Colon (tissue), 2 donors: Measurements from ENCODE around the gene HTT.
"Not testable (repeated sequence)": the region's sequence is repeated elsewhere in the genome, so short reads cannot be mapped to it uniquely, and the experiment has no call there.

Experiments used
- FAIRE-seq: peaks from 2 replicates; lab custom pipeline; 2012; peaks lifted over from hg19 to GRCh38; lab: Jason Lieb, UNC
- donor health status: control.
- donor health status: control.

HTT gene

DNA sequence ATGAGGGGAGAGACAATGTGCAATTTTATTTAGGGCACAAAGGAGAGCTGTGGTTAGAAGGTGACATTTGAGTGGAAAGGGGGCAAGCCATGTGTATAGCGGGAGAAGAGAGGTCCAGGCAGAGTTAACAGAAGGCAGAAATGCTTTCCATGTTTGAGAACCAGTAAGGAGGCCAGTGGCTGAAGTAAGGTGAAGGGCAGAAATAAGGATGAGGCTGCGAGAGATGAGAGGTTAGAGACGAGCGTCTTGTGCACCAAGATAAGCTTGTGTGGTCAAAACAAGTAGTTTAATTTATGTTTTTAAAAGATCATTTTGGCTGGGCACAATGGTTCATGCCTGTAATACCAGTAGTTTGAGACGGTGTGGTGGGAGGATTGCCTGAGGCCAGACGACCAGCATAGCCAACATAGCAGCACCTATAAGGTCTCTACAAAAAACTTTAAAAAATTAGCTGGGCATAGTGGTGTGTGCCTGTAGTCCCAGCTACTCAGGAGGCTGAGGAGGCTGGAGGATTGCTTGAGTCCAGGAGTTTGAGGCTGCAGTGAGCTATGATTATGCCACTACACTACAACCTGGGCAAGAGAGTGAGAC is 8.5 kb downstream of the HTT start:
- FAIRE-seq: no peak

DNA sequence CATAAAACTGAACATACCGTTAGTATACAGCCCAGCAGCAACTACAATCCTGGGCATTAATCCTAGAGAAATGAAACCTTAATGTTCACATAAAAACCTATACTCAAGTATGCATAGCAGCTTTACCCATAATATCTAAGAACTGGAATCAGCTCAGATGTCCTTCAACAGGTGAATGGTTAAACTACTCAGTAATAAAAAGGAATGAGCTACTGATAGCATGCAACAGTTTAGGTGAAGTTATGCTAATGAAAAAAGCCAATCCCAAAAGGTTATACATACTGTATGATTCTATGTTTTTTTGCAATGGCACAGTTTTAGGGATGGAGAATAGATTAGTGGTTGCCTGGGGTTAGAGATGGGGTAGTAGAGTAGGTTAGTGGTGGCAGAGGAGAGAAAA is 9.3 kb downstream of the HTT start:
- FAIRE-seq: no peak

DNA sequence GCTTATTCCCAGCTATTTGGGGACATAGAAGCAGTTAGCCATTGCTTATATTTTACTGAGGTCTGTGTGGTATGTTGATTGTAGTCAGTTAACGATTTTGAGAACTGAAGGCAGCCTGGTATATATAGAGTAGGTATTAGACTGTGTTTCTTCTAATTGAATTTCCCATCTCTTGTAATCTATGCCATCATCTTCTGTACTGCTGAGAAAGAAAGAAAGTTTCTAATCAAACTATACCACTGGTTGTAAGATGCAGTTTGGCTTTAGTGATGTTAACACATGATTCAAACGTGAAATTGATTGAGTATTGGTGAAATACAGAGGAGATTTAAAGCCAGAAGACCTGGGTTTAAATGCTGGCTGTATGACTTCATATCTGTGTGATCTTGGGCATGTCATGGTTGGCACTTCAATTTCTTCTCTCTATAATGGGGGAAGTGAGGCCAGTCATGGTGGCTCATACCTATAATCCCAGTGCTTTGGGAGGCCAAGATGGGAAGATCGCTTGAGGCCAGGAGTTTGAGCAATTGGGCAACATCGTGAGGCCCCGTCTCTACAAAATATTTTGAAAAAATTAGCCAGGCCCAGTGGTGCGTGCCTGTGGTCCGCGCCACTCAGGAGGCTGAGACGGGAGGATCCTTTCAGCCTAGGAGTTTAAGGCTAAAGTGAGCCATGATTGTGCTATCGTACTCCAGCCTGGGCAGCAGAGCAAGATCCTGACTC is 11.6 kb downstream of the HTT start:
- no peak for FAIRE-seq

DNA sequence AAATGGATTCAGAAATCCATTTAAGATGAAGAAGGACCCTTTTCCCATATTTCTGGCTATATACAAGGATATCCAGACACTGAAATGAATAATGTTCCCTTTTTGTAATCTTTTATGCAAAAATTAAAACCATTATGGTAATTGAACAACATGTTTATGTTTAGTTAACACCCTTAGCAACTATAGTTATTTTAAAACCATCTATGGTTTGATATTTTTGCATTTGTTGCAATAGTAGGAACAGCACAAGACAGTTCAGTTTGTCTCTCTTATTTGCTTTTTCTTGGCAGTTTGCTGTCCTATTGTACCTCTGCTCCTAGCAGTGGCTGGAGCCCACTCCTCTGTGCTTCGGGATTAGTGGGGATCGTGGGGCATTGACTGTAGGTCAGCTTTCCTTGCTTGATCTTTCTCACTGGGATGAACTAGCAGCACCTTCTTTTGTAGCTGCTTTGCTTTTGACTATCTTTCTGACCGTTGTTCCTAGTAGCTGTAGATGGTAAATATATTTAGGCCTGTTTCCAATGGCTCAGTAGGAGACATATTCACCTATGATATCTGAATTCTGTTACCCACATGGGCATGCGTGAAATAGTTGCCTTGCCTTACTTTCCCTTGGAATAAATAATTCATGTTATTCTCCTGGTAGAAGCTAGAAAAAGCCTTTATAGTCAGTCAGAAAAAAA is 12.8 kb downstream of the HTT start:
- no peak for FAIRE-seq

DNA sequence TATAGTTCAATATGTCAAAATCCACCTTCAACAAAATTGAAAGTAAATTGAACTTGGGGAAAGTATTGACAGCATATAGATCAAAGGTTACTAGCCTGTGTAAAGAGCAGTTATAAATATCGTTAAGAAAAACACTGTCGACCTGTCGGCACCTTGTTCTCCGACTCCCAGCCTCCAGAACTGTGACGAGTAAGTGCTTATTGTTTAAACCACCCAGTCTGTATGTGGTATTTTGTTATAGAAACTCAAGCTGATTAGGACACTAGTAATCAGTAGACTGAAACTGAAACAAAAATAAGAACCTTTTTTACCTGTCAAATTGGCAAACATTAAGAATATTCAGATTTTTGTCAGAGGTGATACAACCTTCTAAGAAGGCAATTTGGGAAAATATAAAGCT is 17.0 kb downstream of the HTT start:
- FAIRE-seq: no peak

DNA sequence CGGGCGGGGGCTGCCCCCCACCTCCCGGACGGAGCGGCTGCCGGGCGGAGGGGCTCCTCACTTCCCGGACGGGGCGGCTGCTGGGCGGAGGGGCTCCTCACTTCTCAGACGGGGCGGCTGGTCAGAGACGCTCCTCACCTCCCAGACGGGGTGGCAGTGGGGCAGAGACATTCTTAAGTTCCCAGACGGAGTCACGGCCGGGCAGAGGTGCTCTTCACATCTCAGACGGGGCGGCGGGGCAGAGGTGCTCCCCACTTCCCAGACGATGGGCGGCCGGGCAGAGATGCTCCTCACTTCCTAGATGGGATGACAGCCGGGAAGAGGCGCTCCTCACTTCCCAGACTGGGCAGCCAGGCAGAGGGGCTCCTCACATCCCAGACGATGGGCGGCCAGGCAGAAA is 20.2 kb downstream of the HTT start:
- FAIRE-seq: not testable (repeated sequence)

DNA sequence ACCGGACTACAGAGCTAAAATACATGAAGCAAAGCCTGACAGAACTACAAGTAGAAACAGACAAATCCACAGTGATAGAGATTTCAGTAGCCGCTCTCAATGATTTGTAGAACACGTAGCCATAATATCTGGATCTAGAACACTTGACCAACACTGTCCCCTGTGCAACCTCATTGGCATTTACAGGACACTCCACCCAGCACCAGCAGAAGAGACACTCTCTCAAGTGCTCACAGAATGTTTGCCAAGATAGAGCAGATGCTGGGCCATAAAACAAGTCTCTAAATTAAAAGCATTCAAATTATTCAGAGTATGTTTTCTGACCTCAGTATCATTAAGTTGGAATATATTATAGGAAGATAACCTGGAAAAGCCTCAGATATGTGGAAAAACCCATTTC is 21.7 kb downstream of the HTT start:
- no peak for FAIRE-seq

DNA sequence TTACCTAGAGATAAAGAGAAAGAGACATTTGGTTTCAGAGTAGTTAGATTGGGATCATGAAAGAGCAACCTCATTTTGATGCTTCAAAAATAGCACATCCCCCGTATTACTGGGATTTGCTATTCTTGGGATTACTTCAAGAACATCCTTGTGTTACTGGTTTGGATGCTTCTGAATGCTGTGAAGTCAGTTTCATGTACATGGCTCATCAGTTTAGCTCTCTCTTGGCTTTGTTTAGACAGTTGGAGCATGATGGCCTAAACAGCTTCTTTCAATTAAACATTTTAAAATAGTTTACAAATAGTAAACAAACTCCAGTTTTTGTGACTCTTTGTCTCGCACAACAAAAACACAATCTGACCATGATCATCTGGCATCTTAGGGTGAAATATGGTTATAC is 23.9 kb downstream of the HTT start:
- FAIRE-seq: no peak

DNA sequence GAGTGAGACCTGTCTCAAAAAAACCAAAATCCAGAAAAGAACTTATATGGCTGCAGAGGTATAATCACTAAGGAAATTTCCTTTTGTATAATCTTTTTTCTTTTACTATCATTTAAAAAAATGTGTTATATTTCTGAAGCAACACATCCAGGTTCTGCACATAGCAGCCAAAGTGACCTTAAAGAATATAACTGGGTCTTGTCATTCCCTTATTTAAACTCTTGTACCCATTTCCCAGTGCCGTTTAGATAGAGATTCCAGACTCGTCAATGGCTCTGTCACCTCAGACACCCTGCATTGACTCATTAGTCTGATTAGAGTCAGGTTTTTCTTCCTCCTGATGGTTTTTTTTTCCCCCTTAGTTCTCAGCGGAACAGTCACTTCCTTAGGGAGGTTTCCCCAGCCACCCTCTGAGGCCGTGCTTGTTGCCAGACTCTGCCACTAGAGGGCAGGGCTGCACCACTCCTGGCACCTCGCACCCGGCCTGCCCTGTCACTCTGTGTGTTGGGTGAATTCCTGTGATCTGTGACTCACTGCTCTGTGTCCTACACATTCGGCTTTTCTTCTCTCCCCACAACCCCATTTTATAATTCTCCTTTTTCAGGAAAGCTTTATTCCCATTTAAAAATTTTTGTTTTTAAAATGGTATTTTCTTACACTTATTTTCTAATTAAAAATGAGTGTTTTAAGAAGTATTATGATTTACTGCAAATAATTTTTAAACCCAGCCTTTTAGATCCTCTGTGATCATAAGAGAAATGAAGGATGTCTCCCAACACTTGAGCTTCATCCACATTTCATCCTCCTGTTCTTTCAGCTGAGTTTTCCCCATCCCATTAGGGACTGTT is 32.1 kb downstream of the HTT start:
- no peak for FAIRE-seq

DNA sequence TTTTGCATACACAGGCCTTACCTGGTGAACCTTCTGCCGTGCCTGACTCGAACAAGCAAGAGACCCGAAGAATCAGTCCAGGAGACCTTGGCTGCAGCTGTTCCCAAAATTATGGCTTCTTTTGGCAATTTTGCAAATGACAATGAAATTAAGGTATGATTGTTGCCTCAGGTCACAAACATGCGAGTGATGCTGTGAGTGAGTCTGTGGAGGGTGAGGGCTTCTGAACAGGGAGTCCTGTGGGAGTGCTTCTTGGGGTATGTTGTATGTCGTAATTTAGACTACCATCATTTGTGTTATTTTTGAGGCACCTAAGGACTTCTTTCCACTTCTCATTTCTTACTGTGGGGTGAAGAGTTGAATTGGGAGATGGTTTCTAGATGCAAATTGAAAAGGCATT is 32.8 kb downstream of the HTT start:
- FAIRE-seq: no peak

DNA sequence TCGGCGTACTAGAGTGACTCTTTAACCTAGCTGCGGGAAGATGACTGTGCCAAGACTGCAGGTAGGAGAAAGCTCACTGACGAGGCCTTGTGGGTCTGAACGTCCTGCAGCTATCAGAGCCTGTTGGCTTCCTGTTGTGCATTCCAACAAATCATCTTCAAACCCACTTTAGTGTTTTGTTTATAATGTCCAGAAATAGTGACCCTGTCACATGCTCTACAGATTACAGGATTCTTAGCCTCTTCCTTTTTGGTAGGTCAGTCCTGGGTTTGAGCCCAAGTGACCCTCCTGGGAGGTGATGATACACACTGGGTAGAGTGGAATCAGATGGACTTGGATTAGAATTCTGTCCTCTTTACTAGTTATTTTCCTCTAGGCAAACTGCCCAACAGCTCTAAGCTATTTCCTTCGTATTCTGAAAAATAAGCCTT is 33.2 kb downstream of the HTT start:
- no peak for FAIRE-seq

DNA sequence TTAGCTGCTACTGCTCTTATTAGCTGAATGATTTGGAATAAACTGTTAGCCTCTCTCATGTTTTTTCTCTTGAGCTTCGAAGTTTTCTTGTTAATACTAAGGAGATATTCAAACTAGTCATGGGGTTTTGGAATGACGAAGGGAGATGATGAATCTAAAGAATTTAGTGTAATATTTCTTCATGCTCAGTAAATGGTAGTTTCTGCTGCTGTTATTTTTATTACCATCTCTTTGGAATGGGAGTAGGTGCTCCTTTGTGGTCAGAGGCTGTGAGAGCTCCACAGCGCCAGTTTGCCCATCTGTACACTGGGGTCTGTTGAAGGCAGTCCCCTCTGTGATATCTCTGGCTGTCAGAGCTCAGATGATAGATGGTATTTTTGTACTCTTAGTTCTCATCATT is 33.7 kb downstream of the HTT start:
- no peak for FAIRE-seq

DNA sequence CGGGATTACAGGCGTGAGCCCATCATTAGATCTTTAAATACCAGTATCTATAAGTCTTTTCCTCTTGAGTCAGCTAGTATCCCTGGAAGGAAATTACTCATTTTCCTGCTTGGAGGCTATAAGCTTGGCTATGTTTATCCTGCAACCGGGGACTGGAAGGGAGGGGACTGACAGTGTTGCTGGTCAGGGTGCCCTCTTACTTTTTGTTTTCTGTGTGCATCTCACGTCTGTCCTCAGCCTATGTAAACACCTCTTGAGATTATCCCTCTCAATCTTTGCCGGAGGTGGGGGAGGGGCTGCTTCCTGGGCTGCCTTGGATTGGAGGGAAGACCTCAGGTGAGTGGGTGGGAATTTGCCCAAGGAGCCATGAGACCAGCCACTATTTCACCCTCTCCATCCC is 37.0 kb downstream of the HTT start:
- FAIRE-seq: no peak

DNA sequence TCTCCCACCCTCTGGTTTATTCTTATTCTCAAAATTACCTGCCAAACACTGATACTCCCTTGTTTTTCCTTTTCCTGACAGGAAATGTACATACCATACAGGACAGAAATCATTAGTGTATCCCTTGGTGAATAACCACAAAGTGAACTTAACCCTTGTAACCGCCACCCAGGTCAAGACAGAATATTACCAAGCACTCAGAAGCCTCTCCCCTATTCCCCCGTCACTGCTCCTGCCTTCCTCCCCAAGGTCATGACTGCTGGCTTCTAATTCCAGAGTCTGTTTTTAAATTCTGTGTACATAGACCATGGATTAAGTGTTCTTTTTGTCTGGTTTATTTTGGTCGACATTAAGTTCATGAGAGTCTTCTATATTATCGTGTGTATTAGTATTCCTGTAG is 37.7 kb downstream of the HTT start:
- no peak for FAIRE-seq

DNA sequence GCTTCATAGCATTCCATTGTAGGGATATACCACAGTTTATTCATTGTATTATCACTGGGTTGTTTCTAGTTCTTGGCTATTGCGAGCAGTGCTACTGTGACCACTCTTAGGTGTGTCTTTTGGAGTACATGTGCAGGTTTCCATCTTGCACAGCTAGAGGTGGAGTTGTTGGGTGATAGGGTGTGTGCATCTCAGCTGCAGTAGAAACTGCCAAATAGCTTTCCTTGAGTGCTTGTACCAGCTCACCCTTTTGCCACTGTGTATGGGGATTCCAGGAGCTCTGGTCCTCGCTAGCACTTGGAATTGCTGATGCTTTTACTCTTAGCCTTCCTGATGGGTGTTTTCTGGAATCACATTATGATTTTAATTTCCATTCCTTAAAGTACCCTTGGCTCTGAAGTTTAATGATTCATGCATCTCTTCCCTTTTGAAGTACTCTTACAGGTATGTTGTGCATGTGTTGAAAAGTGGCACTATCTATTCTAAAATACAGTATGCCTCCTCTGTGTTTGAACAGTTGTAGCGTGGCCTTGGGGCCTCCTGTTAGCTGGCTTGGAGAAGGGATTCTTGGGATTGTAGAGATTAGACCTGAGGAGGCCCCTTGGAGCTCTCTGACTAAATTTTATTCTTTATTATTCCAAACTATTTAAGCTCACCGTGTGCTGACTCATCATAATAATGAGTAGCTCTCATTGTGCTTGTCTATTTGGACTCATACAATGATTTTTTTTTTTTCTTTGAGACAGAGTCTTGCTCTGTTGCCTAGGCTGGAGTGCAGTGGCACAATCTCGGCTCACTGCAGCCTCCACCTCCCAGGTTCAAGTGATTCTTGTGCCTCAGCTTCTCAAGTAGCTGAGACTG is 38.4 kb downstream of the HTT start:
- FAIRE-seq: no peak

DNA sequence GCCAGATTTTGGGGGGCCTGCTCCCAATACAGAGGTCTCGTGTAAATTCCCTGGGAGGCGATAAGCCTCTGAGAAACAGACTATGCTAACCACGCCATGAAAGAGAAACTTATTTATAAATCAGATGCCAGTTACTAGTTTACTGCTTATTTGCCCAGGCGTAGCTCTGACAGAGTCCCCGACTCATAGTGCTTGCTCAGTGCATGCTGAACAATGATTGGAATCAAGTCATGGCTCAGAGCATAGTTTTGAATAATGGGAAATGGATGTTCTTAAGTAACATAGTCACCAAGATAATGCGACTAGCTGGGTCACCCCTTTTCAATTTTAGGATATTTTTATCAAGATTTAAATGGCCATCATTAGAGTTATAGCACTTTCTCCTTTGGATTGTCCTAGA is 39.9 kb downstream of the HTT start:
- FAIRE-seq: no peak

DNA sequence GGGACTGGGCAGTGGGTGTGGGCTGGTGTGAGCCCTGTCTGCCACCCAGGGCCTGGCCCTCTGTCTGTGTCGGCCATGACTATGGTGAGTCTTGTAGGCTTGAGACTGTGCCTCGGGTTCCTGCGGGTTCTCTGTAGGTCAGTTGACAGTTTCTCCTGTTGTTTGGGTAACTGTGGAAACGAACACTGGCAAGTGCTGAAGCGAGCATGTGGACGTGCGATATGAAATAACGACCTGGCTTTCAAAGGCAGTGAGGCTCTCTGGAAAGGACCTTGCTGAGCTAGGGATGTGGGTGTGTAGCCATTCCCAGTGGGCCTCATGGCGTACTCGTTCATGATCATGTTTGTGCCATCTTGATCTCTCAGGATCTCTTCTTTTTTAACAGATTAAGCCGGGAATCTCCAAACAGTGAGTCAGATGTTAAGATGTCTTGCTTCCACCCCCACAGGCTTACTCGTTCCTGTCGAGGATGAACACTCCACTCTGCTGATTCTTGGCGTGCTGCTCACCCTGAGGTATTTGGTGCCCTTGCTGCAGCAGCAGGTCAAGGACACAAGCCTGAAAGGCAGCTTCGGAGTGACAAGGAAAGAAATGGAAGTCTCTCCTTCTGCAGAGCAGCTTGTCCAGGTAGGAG is 41.3 kb downstream of the HTT start:
- FAIRE-seq: no peak

DNA sequence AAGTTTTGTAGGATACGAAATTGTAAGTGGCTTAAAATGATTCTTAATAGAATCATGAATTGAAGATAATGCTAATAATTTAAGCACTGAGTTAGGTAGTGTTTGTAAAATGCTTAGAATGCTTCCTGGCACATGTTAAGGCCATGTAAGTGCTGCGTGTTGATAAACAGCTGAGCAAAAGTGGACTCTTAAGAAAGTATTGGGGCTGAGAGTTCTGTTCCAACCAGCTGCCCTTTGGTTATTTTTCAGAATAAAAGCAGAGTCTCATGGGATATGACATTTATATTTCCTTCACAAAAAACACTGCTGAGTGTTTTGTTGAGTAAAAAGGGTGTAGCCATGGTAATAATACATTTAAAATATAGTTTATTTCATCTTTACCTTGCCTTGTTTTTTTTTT is 42.5 kb downstream of the HTT start:
- no peak for FAIRE-seq

DNA sequence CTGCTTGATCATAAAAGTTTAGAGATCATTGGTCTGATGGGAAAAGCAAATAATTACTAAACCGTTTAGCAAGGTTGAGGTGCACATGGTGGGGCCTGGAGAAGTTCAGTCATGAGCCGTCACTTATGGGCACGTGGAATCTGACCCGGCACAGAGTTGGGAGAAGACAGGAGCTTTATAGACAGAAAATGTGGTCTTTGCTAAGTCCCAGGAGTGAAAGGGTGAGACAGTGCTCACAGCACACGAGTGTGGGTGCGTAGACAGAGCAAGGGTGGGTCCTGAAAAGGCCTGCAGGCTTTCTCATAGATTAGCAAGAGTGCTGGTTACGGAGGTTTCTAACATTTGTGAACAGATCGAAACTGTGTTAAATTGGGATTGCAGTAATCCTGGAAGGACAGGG is 43.8 kb downstream of the HTT start:
- FAIRE-seq: no peak

DNA sequence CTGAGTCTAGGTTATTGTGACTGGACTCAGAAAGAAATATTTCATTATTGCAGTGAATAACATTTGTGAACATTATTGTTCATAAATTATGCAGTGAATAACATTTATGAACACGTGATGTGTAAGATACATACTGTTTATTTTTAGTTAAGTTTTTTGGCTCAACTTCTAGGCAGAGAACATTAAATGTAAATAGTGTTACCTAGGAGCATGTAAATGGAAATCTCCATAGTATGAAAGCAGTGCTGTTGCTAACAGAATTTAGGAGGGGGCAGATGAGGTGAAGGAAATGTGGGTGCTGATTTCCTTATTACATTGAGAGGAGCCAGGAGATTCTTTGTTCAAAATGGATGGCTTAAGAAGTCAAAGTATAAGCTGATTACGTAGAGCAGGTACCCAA is 45.0 kb downstream of the HTT start:
- FAIRE-seq: no peak

DNA sequence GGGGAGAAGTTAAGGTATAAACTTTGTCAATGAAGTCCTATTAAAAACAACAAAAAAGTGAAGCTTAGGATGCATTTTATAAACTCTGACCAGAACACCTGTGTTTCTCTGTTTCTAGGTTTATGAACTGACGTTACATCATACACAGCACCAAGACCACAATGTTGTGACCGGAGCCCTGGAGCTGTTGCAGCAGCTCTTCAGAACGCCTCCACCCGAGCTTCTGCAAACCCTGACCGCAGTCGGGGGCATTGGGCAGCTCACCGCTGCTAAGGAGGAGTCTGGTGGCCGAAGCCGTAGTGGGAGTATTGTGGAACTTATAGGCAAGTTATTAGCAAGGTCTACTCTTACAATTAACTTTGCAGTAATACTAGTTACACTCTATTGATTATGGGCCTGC is 46.6 kb downstream of the HTT start:
- no peak for FAIRE-seq
